HG02678 (cell line): Measurements from ENCODE around the gene SF3B1.
A peak's percentile ranks its signal among the peaks of the same experiment; 100 is the strongest.
"Not testable (repeated sequence)": the region's sequence is repeated elsewhere in the genome, so short reads cannot be mapped to it uniquely, and the experiment has no call there.

Experiments
- ATAC-seq: cut with Tn5 transposase; IDR thresholded peaks from one replicate; pipeline ENCODE4 v1.9.1; 2021; ENCODE audit warnings: mild to moderate bottlenecking, moderate library complexity; ENCODE audit not compliant: unreplicated experiment

Gene SF3B1

GRCh38 chr2:197381641-197382040 is 53.2 kb downstream of the SF3B1 start:
- no peak for ATAC-seq

GRCh38 chr2:197379918-197380309 is 54.9 kb downstream of the SF3B1 start:
- not testable (repeated sequence) for ATAC-seq

- not testable (repeated sequence) for ATAC-seq
These were observed 55.4 kb downstream of the SF3B1 start for GRCh38 chr2:197379308-197379917.

- no peak for ATAC-seq
These were observed 56.1 kb downstream of the SF3B1 start for GRCh38 chr2:197378494-197379307.

GRCh38 chr2:197378086-197378485 is 56.7 kb downstream of the SF3B1 start:
- ATAC-seq, result no peak

GRCh38 chr2:197377670-197378069 is 57.2 kb downstream of the SF3B1 start:
- no peak for ATAC-seq

- no peak for ATAC-seq
These were observed 62.2 kb downstream of the SF3B1 start for GRCh38 chr2:197372592-197372991.

GRCh38 chr2:197370664-197371063 is 64.2 kb downstream of the SF3B1 start:
- ATAC-seq, result not testable (repeated sequence)

GRCh38 chr2:197369933-197370320 is 64.9 kb downstream of the SF3B1 start:
- no peak for ATAC-seq

GRCh38 chr2:197369228-197369932 is 65.4 kb downstream of the SF3B1 start:
- no peak for ATAC-seq

- no peak for ATAC-seq
These were observed 66.4 kb downstream of the SF3B1 start for GRCh38 chr2:197368412-197368811.

- ATAC-seq, result no peak
These were observed 70.8 kb downstream of the SF3B1 start for GRCh38 chr2:197363998-197364397.

GRCh38 chr2:197360744-197361156 is 74.1 kb downstream of the SF3B1 start:
- peak; percentile 83 for ATAC-seq

- no peak for ATAC-seq
These were observed 75.0 kb downstream of the SF3B1 start for GRCh38 chr2:197359859-197360258.

- no peak for ATAC-seq
These were observed 75.9 kb downstream of the SF3B1 start for GRCh38 chr2:197358931-197359330.

- ATAC-seq, result no peak
These were observed 76.8 kb downstream of the SF3B1 start for GRCh38 chr2:197357986-197358385.

- no peak for ATAC-seq
These were observed 78.7 kb downstream of the SF3B1 start for GRCh38 chr2:197356136-197356535.

GRCh38 chr2:197354169-197354558 is 80.7 kb downstream of the SF3B1 start:
- ATAC-seq, result no peak

GRCh38 chr2:197353393-197354168 is 81.2 kb downstream of the SF3B1 start:
- ATAC-seq, result no peak

GRCh38 chr2:197349699-197350098 is 85.1 kb downstream of the SF3B1 start:
- ATAC-seq, result no peak

GRCh38 chr2:197348721-197349360 is 86.0 kb downstream of the SF3B1 start:
- ATAC-seq, result no peak
